Raji (cell line): ENCODE measurements around the gene TEAD1.

Source experiments
- POLR2A ChIP-seq: IDR thresholded peaks from 2 replicates; pipeline ENCODE4 v1.6.1; 2011; ENCODE audit warnings: low read depth, low read length, control low read depth; ENCODE audit not compliant: insufficient read depth

Gene TEAD1

GRCh38 chr11:12646478-12646877 lies 27.7 kb upstream of the TEAD1 start:
- TF ChIP-seq POLR2A = no peak

DNA sequence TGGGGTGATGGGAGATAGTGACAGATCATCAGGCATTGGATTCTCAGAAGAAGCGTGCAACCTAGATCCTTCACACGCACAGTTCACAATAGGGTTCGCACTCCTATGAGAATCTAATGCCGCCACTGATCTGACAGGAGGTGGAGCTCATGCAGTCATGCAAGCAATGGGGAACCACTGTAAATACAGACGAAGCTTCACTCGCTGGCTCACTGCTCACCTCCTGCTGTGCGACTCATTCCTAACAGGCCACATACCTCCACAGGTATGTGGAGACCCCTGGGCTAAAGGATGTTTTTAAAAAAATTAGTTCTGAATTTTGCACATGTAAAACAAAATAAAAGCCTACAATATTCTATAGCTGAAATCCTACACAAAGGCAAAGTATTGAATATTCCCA lies 20.5 kb upstream of the TEAD1 start:
- no peak for TF ChIP-seq POLR2A

DNA sequence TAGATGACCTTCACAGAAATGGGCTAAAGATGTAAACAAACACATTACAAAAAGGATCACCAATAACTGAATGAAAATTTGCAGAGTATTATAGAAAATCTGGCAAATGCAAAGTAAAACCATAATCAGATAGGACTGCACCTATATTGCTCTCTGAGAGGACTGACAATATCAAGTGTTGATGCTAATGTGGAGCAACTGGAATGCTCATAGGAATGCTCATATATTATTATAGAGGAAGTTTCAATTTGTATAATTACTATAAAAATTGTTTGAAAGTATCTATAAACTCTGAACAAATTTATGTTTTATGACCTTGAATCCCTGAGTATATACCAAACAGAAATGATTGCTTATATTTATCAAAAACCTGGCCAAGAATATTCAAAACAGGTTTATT lies 18.4 kb upstream of the TEAD1 start:
- TF ChIP-seq POLR2A = no peak

DNA sequence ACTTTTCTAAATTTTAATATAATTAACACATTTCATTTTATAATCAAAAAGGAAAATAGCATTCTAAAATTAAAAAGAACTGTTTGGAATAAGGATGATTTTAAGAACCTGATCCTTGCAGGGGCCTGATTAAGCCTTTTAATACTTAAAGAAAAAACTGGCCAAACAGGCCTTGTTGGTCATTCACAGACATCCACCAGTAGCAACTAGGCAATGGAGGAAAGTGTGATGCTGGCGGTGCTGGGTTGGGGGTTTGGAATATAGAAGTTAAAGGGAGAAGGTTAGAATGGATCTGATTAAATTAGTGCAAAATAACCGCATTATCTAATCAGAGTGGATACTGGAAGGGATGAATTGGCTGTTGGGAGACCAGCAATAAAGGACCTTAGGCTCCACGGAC lies 16.9 kb upstream of the TEAD1 start:
- TF ChIP-seq POLR2A = no peak

DNA sequence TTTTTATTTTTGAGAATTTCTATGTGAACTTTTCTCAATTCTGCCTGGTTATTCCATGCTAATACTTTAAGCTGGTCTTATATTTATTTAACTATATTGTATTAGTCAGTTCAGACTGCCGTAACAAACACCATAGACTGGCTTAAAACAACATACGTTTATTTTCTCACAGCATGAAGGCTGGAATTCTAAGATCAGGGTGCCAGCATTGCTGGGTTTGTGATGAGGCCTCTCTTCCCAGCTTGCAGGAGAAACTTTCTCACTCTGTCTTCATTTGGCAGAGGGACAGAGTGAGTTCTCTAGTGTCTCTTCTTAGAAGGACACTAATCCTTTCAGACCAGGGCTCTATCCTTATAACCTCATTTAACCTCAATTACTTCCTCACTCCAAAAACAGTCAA lies 16.2 kb upstream of the TEAD1 start:
- TF ChIP-seq POLR2A = no peak

- TF ChIP-seq POLR2A = no peak
Measured at GRCh38 chr11:12662101-12662689, 12.0 kb upstream of the TEAD1 start.

- no peak for TF ChIP-seq POLR2A
Measured at GRCh38 chr11:12664385-12664784, 9.8 kb upstream of the TEAD1 start.

- no peak for TF ChIP-seq POLR2A
Measured at GRCh38 chr11:12666915-12667314, 7.3 kb upstream of the TEAD1 start.

- TF ChIP-seq POLR2A = no peak
Measured at GRCh38 chr11:12667646-12668045, 6.6 kb upstream of the TEAD1 start.

- no peak for TF ChIP-seq POLR2A
Measured at GRCh38 chr11:12668166-12668565, 6.1 kb upstream of the TEAD1 start.

DNA sequence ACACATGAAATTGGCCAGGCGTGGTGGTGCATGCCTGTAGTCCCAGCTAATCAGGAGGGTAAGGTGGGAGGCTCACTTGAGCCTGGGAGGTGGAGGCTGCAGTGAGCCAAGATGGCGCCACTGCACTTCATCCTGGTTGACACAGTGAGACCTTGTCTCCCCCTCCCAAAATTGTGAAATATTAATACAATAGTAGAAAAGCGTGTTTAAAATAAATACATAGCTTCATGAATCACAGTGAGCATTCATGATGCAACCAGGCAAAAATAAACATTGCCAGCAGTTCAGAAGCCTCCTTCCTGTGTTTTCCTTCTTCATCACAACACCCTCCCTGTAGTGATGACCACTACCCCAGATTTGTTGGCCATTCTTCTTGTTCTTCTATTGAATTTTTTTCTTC lies 4.3 kb upstream of the TEAD1 start:
- no peak for TF ChIP-seq POLR2A

DNA sequence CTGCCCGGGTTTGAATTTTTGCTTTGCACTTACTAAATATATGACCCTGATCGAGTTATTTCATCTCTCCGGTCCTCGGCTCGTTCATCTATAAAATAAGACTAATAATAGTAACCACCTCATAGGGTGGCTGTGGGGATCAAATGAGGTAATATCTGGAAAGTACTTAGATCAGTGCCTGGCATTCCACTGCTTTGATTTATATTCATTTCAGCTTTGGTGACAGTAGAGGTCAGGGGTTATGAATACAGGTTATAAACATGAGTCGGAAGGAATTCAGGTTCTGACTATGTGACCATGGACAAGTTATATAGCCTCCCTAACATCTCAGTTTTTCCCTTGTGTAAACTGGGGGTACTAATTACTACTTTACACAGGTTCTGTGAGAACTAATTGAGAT lies 2.9 kb upstream of the TEAD1 start:
- no peak for TF ChIP-seq POLR2A

- no peak for TF ChIP-seq POLR2A
Measured at GRCh38 chr11:12673601-12673923, 659 bp upstream of the TEAD1 start.

- TF ChIP-seq POLR2A = no peak
Measured at GRCh38 chr11:12674571-12674935, 332 bp downstream of the TEAD1 start.

GRCh38 chr11:12674936-12675696 lies 895 bp downstream of the TEAD1 start:
- TF ChIP-seq POLR2A = no peak

GRCh38 chr11:12675951-12676711 lies 1.9 kb downstream of the TEAD1 start:
- TF ChIP-seq POLR2A = no peak
